ENCODE measurements around the gene HHIPL1. TPM values are rescaled to one million over a fixed set of nuclear protein-coding genes. Genes with fewer than 3 reads are reported as not detected.
A peak's percentile ranks its signal among the peaks of the same experiment; 100 is the strongest.

HHIPL1 gene
- total RNA-seq, 1 donor from 2014 or later, result not detected

- intact Hi-C loops (cut with micrococcal nuclease), result no loop called here
- no peak for DNase-seq (ENCODE audit: low spot score)
- Mint-ChIP-seq H3K4me3 (ENCODE audit: low read depth) (no peak overlapping the region), H3K4me1 (ENCODE audit: low read depth) (peaks cover 2% of the 10 kb centered on the region), H3K36me3 (ENCODE audit: low read depth) (no peaks in the 10 kb centered on the region), H3K27me3 (ENCODE audit: low read depth) (no peaks in the 10 kb centered on the region), H3K9me3 (peaks cover 8% of the 10 kb centered on the region), H3K27ac (no peak overlapping the region)
These were observed 34.6 kb downstream of the HHIPL1 start for GRCh38 chr14:99679543-99679942.

- Mint-ChIP-seq H3K27me3 (ENCODE audit: low read depth) (peaks cover 2% of the 10 kb centered on the region), H3K36me3 (ENCODE audit: low read depth) (no peaks in the 10 kb centered on the region), H3K9me3 (peaks cover 8% of the 10 kb centered on the region), H3K27ac (no peak overlapping the region), H3K4me1 (ENCODE audit: low read depth) (peaks cover 2% of the 10 kb centered on the region), H3K4me3 (ENCODE audit: low read depth) (no peak overlapping the region)
- intact Hi-C loops (cut with micrococcal nuclease), result loop anchor here (5.0 kb wide), 2 partner anchors 73 to 198 kb away; partner anchors contain the start of genes CCNK and SETD3
- DNase-seq (ENCODE audit: low spot score), result no peak
These were observed 35.1 kb downstream of the HHIPL1 start for GRCh38 chr14:99679996-99680395.

- peak overlapping the region; percentile 5 for H3K4me3 Mint-ChIP-seq (ENCODE audit: low read depth)
- intact Hi-C loops (cut with micrococcal nuclease), result loop anchor here (5.0 kb wide), 2 partner anchors 74 to 199 kb away; partner anchors contain the start of genes CCNK and SETD3
- H3K27ac Mint-ChIP-seq, result no peak overlapping the region
- DNase-seq (ENCODE audit: low spot score), result no peak
- H3K9me3 Mint-ChIP-seq, result peaks cover 8% of the 10 kb centered on the region
- H3K36me3 Mint-ChIP-seq (ENCODE audit: low read depth), result no peaks in the 10 kb centered on the region
- H3K27me3 Mint-ChIP-seq (ENCODE audit: low read depth), result peaks cover 14% of the 10 kb centered on the region
- peaks cover 2% of the 10 kb centered on the region for H3K4me1 Mint-ChIP-seq (ENCODE audit: low read depth)
These were observed 36.3 kb downstream of the HHIPL1 start for GRCh38 chr14:99681101-99681831.

GRCh38 chr14:99681832-99682148, 36.9 kb downstream of the HHIPL1 start:
- intact Hi-C loops (cut with micrococcal nuclease), result loop anchor here (5.0 kb wide), 2 partner anchors 74 to 199 kb away; partner anchors contain the start of genes CCNK and SETD3
- no peak for DNase-seq (ENCODE audit: low spot score)
- H3K36me3 Mint-ChIP-seq (ENCODE audit: low read depth), result no peaks in the 10 kb centered on the region
- peaks cover 2% of the 10 kb centered on the region for H3K4me1 Mint-ChIP-seq (ENCODE audit: low read depth)
- peak overlapping the region; percentile 5 for H3K4me3 Mint-ChIP-seq (ENCODE audit: low read depth)
- peaks cover 8% of the 10 kb centered on the region for H3K9me3 Mint-ChIP-seq
- peaks cover 19% of the 10 kb centered on the region for H3K27me3 Mint-ChIP-seq (ENCODE audit: low read depth)
- H3K27ac Mint-ChIP-seq, result no peak overlapping the region

GRCh38 chr14:99682809-99683618, 38.1 kb downstream of the HHIPL1 start:
- intact Hi-C loops (cut with micrococcal nuclease), result loop anchor here (5.0 kb wide), 2 partner anchors 76 to 201 kb away; partner anchors contain the start of genes CCNK and SETD3
- Mint-ChIP-seq H3K9me3 (peaks cover 7% of the 10 kb centered on the region), H3K27me3 (ENCODE audit: low read depth) (peaks cover 28% of the 10 kb centered on the region)

GRCh38 chr14:99683619-99684409, 38.9 kb downstream of the HHIPL1 start, which contains the start of gene CYP46A1:
TSS of gene CYP46A1 (plus strand) at chr14:99684298. CDS start at chr14:99684418, 120 bp downstream.
- H3K4me1 Mint-ChIP-seq (ENCODE audit: low read depth), result peaks cover 3% of the 10 kb centered on the region

More at GRCh38 chr14:99682809-99683618, 38.1 kb downstream of the HHIPL1 start:
- DNase-seq (ENCODE audit: low spot score), result peak; percentile 80
- H3K27ac Mint-ChIP-seq, result peak overlapping the region; percentile 68
- H3K36me3 Mint-ChIP-seq (ENCODE audit: low read depth), result no peaks in the 10 kb centered on the region
- peak overlapping the region; percentile 84 for H3K4me3 Mint-ChIP-seq (ENCODE audit: low read depth)
- peaks cover 2% of the 10 kb centered on the region for H3K4me1 Mint-ChIP-seq (ENCODE audit: low read depth)

GRCh38 chr14:99684410-99684934, 39.5 kb downstream of the HHIPL1 start:
- no peaks in the 10 kb centered on the region for H3K36me3 Mint-ChIP-seq (ENCODE audit: low read depth)
- peaks cover 34% of the 10 kb centered on the region for H3K27me3 Mint-ChIP-seq (ENCODE audit: low read depth)
- no peak for DNase-seq (ENCODE audit: low spot score)
- peaks cover 5% of the 10 kb centered on the region for H3K4me1 Mint-ChIP-seq (ENCODE audit: low read depth)
- H3K9me3 Mint-ChIP-seq, result no peaks in the 10 kb centered on the region
- no peak overlapping the region for H3K27ac Mint-ChIP-seq
- no peak overlapping the region for H3K4me3 Mint-ChIP-seq (ENCODE audit: low read depth)
- intact Hi-C loops (cut with micrococcal nuclease), result loop anchor here (5.0 kb wide), 2 partner anchors 77 to 202 kb away; partner anchors contain the start of genes CCNK and SETD3

More at GRCh38 chr14:99683619-99684409, 38.9 kb downstream of the HHIPL1 start, which contains the start of gene CYP46A1:
- H3K4me3 Mint-ChIP-seq (ENCODE audit: low read depth), result peak within 1 kb of the TSS; percentile 84
- H3K36me3 Mint-ChIP-seq (ENCODE audit: low read depth), result no peaks in the 10 kb centered on the region
- H3K27me3 Mint-ChIP-seq (ENCODE audit: low read depth), result peaks cover 29% of the 10 kb centered on the region
- peak; percentile 99 for DNase-seq (ENCODE audit: low spot score)
- H3K27ac Mint-ChIP-seq, result peak within 1 kb of the TSS; percentile 68
- intact Hi-C loops (cut with micrococcal nuclease), result loop anchor here (5.0 kb wide), 2 partner anchors 77 to 202 kb away; partner anchors contain the start of genes CCNK and SETD3
- no peaks in the 10 kb centered on the region for H3K9me3 Mint-ChIP-seq

GRCh38 chr14:99685151-99685591, 40.2 kb downstream of the HHIPL1 start:
- peaks cover 38% of the 10 kb centered on the region for H3K27me3 Mint-ChIP-seq (ENCODE audit: low read depth)
- no peaks in the 10 kb centered on the region for H3K9me3 Mint-ChIP-seq
- no peak for DNase-seq (ENCODE audit: low spot score)
- no peaks in the 10 kb centered on the region for H3K36me3 Mint-ChIP-seq (ENCODE audit: low read depth)
- intact Hi-C loops (cut with micrococcal nuclease), result no loop called here
- no peak overlapping the region for H3K27ac Mint-ChIP-seq
- H3K4me1 Mint-ChIP-seq (ENCODE audit: low read depth), result peaks cover 5% of the 10 kb centered on the region
- peak overlapping the region; percentile 52 for H3K4me3 Mint-ChIP-seq (ENCODE audit: low read depth)

GRCh38 chr14:99685596-99685995, 40.7 kb downstream of the HHIPL1 start:
- intact Hi-C loops (cut with micrococcal nuclease), result no loop called here
- Mint-ChIP-seq H3K36me3 (ENCODE audit: low read depth) (no peaks in the 10 kb centered on the region), H3K27ac (no peak overlapping the region), H3K9me3 (no peaks in the 10 kb centered on the region), H3K27me3 (ENCODE audit: low read depth) (peaks cover 40% of the 10 kb centered on the region), H3K4me1 (ENCODE audit: low read depth) (peaks cover 5% of the 10 kb centered on the region), H3K4me3 (ENCODE audit: low read depth) (peak overlapping the region; percentile 52)
- DNase-seq (ENCODE audit: low spot score), result no peak

GRCh38 chr14:99686557-99687283, 41.8 kb downstream of the HHIPL1 start:
- DNase-seq (ENCODE audit: low spot score), result no peak
- Mint-ChIP-seq H3K36me3 (ENCODE audit: low read depth) (no peaks in the 10 kb centered on the region), H3K4me1 (ENCODE audit: low read depth) (peaks cover 5% of the 10 kb centered on the region), H3K9me3 (no peaks in the 10 kb centered on the region), H3K27me3 (ENCODE audit: low read depth) (peaks cover 40% of the 10 kb centered on the region), H3K27ac (no peak overlapping the region), H3K4me3 (ENCODE audit: low read depth) (no peak overlapping the region)
- intact Hi-C loops (cut with micrococcal nuclease), result no loop called here

- no peak overlapping the region for H3K27ac Mint-ChIP-seq
- no peaks in the 10 kb centered on the region for H3K36me3 Mint-ChIP-seq (ENCODE audit: low read depth)
- intact Hi-C loops (cut with micrococcal nuclease), result no loop called here
- H3K27me3 Mint-ChIP-seq (ENCODE audit: low read depth), result peaks cover 40% of the 10 kb centered on the region
- H3K4me1 Mint-ChIP-seq (ENCODE audit: low read depth), result peaks cover 4% of the 10 kb centered on the region
- DNase-seq (ENCODE audit: low spot score), result peak; percentile 19
- no peaks in the 10 kb centered on the region for H3K9me3 Mint-ChIP-seq
- no peak overlapping the region for H3K4me3 Mint-ChIP-seq (ENCODE audit: low read depth)
These were observed 42.6 kb downstream of the HHIPL1 start for GRCh38 chr14:99687284-99688209.

Measured in activated T-helper 2 cell treated with anti-CD3 and anti-CD28 coated beads, Interferon-gamma antibody, Interleukin-2, Interleukin-4, amounts not matched to agents 10 μg/mL and 5 μg/mL and 100 μg/mL, durations not matched to agents 14 hours and 24 hours and 36 hours (primary cell).